Measurements from ENCODE around the gene DOCK10. TPM values are rescaled to one million over a fixed set of nuclear protein-coding genes. Genes with fewer than 3 reads are reported as not detected.
"Not testable (repeated sequence)": the region's sequence is repeated elsewhere in the genome, so short reads cannot be mapped to it uniquely, and the experiment has no call there.

DOCK10 gene
- total RNA-seq, 1 experiment from 2014 or later, result 1.1 TPM

GRCh38 chr2:224927011-224927410 is 115.3 kb downstream of the DOCK10 start:
- H3K27me3 ChIP-seq (ENCODE audit: control insufficient read depth, insufficient read depth, low read length), result no peaks in the 10 kb centered on the region
- no peaks in the 10 kb centered on the region for H3K36me3 ChIP-seq (replicated peaks; ENCODE audit: control insufficient read depth, insufficient read depth, low read length)
- no peak overlapping the region for H3K4me3 ChIP-seq (ENCODE audit: insufficient read depth, low read depth, low read length)
- no peak for DNase-seq

GRCh38 chr2:224925810-224926100 is 116.5 kb downstream of the DOCK10 start:
- no peaks in the 10 kb centered on the region for H3K36me3 ChIP-seq (replicated peaks; ENCODE audit: control insufficient read depth, insufficient read depth, low read length)
- no peaks in the 10 kb centered on the region for H3K27me3 ChIP-seq (ENCODE audit: control insufficient read depth, insufficient read depth, low read length)
- no peak for DNase-seq
- H3K4me3 ChIP-seq (ENCODE audit: insufficient read depth, low read depth, low read length), result no peak overlapping the region

GRCh38 chr2:224925061-224925809 is 117.0 kb downstream of the DOCK10 start:
- no peak for DNase-seq
- no peak overlapping the region for H3K4me3 ChIP-seq (ENCODE audit: insufficient read depth, low read depth, low read length)
- H3K36me3 ChIP-seq (replicated peaks; ENCODE audit: control insufficient read depth, insufficient read depth, low read length), result no peaks in the 10 kb centered on the region
- H3K27me3 ChIP-seq (ENCODE audit: control insufficient read depth, insufficient read depth, low read length), result no peaks in the 10 kb centered on the region

- H3K4me3 ChIP-seq (ENCODE audit: insufficient read depth, low read depth, low read length), result no peak overlapping the region
- no peak for DNase-seq
- H3K36me3 ChIP-seq (replicated peaks; ENCODE audit: control insufficient read depth, insufficient read depth, low read length), result no peaks in the 10 kb centered on the region
- H3K27me3 ChIP-seq (ENCODE audit: control insufficient read depth, insufficient read depth, low read length), result no peaks in the 10 kb centered on the region
Measured at GRCh38 chr2:224924631-224925030, 117.6 kb downstream of the DOCK10 start.

GRCh38 chr2:224922142-224922727 is 120.0 kb downstream of the DOCK10 start:
- Histone ChIP-seq H3K36me3 (replicated peaks; ENCODE audit: control insufficient read depth, insufficient read depth, low read length) (no peaks in the 10 kb centered on the region), H3K4me3 (ENCODE audit: insufficient read depth, low read depth, low read length) (no peak overlapping the region), H3K27me3 (ENCODE audit: control insufficient read depth, insufficient read depth, low read length) (no peaks in the 10 kb centered on the region)
- no peak for DNase-seq

GRCh38 chr2:224919472-224920110 is 122.7 kb downstream of the DOCK10 start:
- no peak for DNase-seq
- Histone ChIP-seq H3K27me3 (ENCODE audit: control insufficient read depth, insufficient read depth, low read length) (no peaks in the 10 kb centered on the region), H3K4me3 (ENCODE audit: insufficient read depth, low read depth, low read length) (no peak overlapping the region), H3K36me3 (replicated peaks; ENCODE audit: control insufficient read depth, insufficient read depth, low read length) (no peaks in the 10 kb centered on the region)

GRCh38 chr2:224918626-224919471 is 123.4 kb downstream of the DOCK10 start:
- Histone ChIP-seq H3K27me3 (ENCODE audit: control insufficient read depth, insufficient read depth, low read length) (no peaks in the 10 kb centered on the region), H3K4me3 (ENCODE audit: insufficient read depth, low read depth, low read length) (no peak overlapping the region), H3K36me3 (replicated peaks; ENCODE audit: control insufficient read depth, insufficient read depth, low read length) (no peaks in the 10 kb centered on the region)
- no peak for DNase-seq

GRCh38 chr2:224917246-224917645 is 125.0 kb downstream of the DOCK10 start:
- not testable (repeated sequence) for H3K36me3 ChIP-seq (replicated peaks; ENCODE audit: control insufficient read depth, insufficient read depth, low read length); DNase-seq; H3K27me3 ChIP-seq (ENCODE audit: control insufficient read depth, insufficient read depth, low read length)

GRCh38 chr2:224915136-224915535 is 127.1 kb downstream of the DOCK10 start:
- DNase-seq, result no peak
- Histone ChIP-seq H3K4me3 (ENCODE audit: insufficient read depth, low read depth, low read length) (no peak overlapping the region), H3K36me3 (replicated peaks; ENCODE audit: control insufficient read depth, insufficient read depth, low read length) (no peaks in the 10 kb centered on the region), H3K27me3 (ENCODE audit: control insufficient read depth, insufficient read depth, low read length) (no peaks in the 10 kb centered on the region)

More at GRCh38 chr2:224917246-224917645, 125.0 kb downstream of the DOCK10 start:
- not testable (repeated sequence) for H3K4me3 ChIP-seq (ENCODE audit: insufficient read depth, low read depth, low read length)

- no peaks in the 10 kb centered on the region for H3K27me3 ChIP-seq (ENCODE audit: control insufficient read depth, insufficient read depth, low read length)
- no peak for DNase-seq
- H3K36me3 ChIP-seq (replicated peaks; ENCODE audit: control insufficient read depth, insufficient read depth, low read length), result no peaks in the 10 kb centered on the region
- no peak overlapping the region for H3K4me3 ChIP-seq (ENCODE audit: insufficient read depth, low read depth, low read length)
Measured at GRCh38 chr2:224910574-224910925, 131.7 kb downstream of the DOCK10 start.

GRCh38 chr2:224909885-224910573 is 132.2 kb downstream of the DOCK10 start:
- Histone ChIP-seq H3K27me3 (ENCODE audit: control insufficient read depth, insufficient read depth, low read length) (no peaks in the 10 kb centered on the region), H3K36me3 (replicated peaks; ENCODE audit: control insufficient read depth, insufficient read depth, low read length) (no peaks in the 10 kb centered on the region), H3K4me3 (ENCODE audit: insufficient read depth, low read depth, low read length) (no peak overlapping the region)
- peak; percentile 22 for DNase-seq

GRCh38 chr2:224908818-224909217 is 133.4 kb downstream of the DOCK10 start:
- no peak for DNase-seq
- Histone ChIP-seq H3K4me3 (ENCODE audit: insufficient read depth, low read depth, low read length) (no peak overlapping the region), H3K27me3 (ENCODE audit: control insufficient read depth, insufficient read depth, low read length) (no peaks in the 10 kb centered on the region), H3K36me3 (replicated peaks; ENCODE audit: control insufficient read depth, insufficient read depth, low read length) (no peaks in the 10 kb centered on the region)

- no peak for DNase-seq
- Histone ChIP-seq H3K36me3 (replicated peaks; ENCODE audit: control insufficient read depth, insufficient read depth, low read length) (no peaks in the 10 kb centered on the region), H3K4me3 (ENCODE audit: insufficient read depth, low read depth, low read length) (no peak overlapping the region), H3K27me3 (ENCODE audit: control insufficient read depth, insufficient read depth, low read length) (no peaks in the 10 kb centered on the region)
Measured at GRCh38 chr2:224904381-224904780, 137.9 kb downstream of the DOCK10 start.

- Histone ChIP-seq H3K4me3 (ENCODE audit: insufficient read depth, low read depth, low read length) (no peak overlapping the region), H3K27me3 (ENCODE audit: control insufficient read depth, insufficient read depth, low read length) (no peaks in the 10 kb centered on the region), H3K36me3 (replicated peaks; ENCODE audit: control insufficient read depth, insufficient read depth, low read length) (no peaks in the 10 kb centered on the region)
- no peak for DNase-seq
Measured at GRCh38 chr2:224903621-224904020, 138.6 kb downstream of the DOCK10 start.
